Fibroblast of lung (primary cell): ENCODE measurements around the gene RASSF9.

Experiments used
- EZH2 ChIP-seq: IDR thresholded peaks from 2 replicates; pipeline ENCODE4 v1.5.1; 2012; ENCODE audit warnings: low read length, control low read depth, mild to moderate bottlenecking; ENCODE audit errors: missing control alignments
- TF ChIP-seq, protein P1 (sequence below), 2 donors: IDR thresholded peaks in 1 of 2; conservative IDR thresholded peaks in 1 of 2; 1 replicate in 1 of 2; 2 replicates in 1 of 2; pipeline ENCODE4 v1.5.1; 2011 to 2012; ENCODE audit warnings: low read length in 2 of 2, control low read depth in 1 of 2, inconsistent platforms in 1 of 2, low read depth in 1 of 2, mild to moderate bottlenecking in 1 of 2

DNA sequence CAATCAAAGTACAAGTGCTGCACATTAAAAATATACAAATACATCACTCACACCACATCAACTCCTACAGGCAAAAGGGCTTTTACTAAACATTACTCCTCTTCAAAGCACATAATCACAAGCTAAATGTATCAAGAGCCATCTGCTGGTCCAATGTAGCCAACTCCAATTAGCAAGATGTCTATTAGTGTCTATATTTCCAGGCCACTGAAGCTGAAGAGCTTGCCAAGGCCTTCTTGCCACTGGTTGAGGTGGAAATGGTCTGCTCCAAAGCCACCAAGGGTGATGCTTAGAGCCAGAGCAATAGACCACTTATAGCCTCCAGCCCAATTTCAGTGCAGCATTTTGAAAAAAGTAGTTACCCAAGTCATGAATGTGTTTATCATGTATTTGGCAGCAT is 54.4 kb downstream of the RASSF9 start:
- TF ChIP-seq EZH2 = no peak
- TF ChIP-seq, protein P1, sequence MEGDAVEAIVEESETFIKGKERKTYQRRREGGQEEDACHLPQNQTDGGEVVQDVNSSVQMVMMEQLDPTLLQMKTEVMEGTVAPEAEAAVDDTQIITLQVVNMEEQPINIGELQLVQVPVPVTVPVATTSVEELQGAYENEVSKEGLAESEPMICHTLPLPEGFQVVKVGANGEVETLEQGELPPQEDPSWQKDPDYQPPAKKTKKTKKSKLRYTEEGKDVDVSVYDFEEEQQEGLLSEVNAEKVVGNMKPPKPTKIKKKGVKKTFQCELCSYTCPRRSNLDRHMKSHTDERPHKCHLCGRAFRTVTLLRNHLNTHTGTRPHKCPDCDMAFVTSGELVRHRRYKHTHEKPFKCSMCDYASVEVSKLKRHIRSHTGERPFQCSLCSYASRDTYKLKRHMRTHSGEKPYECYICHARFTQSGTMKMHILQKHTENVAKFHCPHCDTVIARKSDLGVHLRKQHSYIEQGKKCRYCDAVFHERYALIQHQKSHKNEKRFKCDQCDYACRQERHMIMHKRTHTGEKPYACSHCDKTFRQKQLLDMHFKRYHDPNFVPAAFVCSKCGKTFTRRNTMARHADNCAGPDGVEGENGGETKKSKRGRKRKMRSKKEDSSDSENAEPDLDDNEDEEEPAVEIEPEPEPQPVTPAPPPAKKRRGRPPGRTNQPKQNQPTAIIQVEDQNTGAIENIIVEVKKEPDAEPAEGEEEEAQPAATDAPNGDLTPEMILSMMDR (conservative IDR thresholded peaks at IDR 0.05 in 1 of 2, IDR thresholded peaks at IDR 0.05 in 1 of 2; ENCODE audit: low read depth in 1 of 2, low read length in 2 of 2) = no peak
